A549 (cell line): ENCODE results near the gene TPCN2. TPM values are rescaled to one million over a fixed set of nuclear protein-coding genes. Genes with fewer than 3 reads are reported as not detected.

Experiments used
- ATAC-seq, 2 experiments: fragments of 200-7000 bp in 1 of 2; fragments of >200 bp in 1 of 2; cut with Nextera tagmentation in 1 of 2; cut with Tn5 transposase in 1 of 2; 3 replicates each; pipeline versions ENCODE4 v1.8.0 to v1.9.1; 2018 to 2020; ENCODE audit warnings: mild to moderate bottlenecking in 1 of 2, moderate library complexity in 1 of 2
- CTCF ChIA-PET: fragments of 300-600 bp; sonication (Branson Sonifier 250); formaldehyde crosslinking; extraction: SDS; loops from one replicate; lab custom pipeline; 2021; ENCODE audit warnings: antibody characterized with exemption, inconsistent platforms; lab: Yijun Ruan, JAX
- POLR2A ChIA-PET: fragments of 350-600 bp; formaldehyde crosslinking; extraction: SDS; loops from one replicate; lab custom pipeline; 2021; ENCODE audit warnings: antibody characterized with exemption, inconsistent platforms; lab: Yijun Ruan, JAX
- DNase-seq, 2 experiments: peaks; one replicate each; pipeline versions ENCODE4 v3.0.0 to v3.0.0-alpha.2; 2011 to 2016; ENCODE audit warnings: low read depth in 1 of 2, low spot score in 1 of 2
- FAIRE-seq: peaks from 2 replicates; lab custom pipeline; 2011; peaks lifted over from hg19 to GRCh38; lab: Jason Lieb, UNC
- H3K27ac ChIP-seq, 2 experiments: fragments of >200 bp; sonication (Bioruptor Twin); formaldehyde crosslinking; 3 replicates each; pipeline ENCODE4 v1.5.1; 2016 to 2017
- H3K4me1 ChIP-seq: fragments of >200 bp; sonication (Bioruptor Twin); formaldehyde crosslinking; 3 replicates; pipeline ENCODE4 v1.6.1; 2016
- H3K4me2 ChIP-seq: fragments of >200 bp; sonication (Bioruptor Twin); formaldehyde crosslinking; 3 replicates; pipeline ENCODE4 v1.6.1; 2016
- H3K4me3 ChIP-seq: fragments of >200 bp; sonication (Bioruptor Twin); formaldehyde crosslinking; 3 replicates; pipeline ENCODE4 v1.5.1; 2016
- H3K9me3 ChIP-seq: fragments of >200 bp; sonication (Bioruptor Twin); formaldehyde crosslinking; 3 replicates; pipeline ENCODE4 v1.6.1; 2016
- BCL3 ChIP-seq: fragments of >200 bp; sonication (Bioruptor Twin); formaldehyde crosslinking; IDR thresholded peaks from 3 replicates; pipeline ENCODE4 v1.6.1; 2016
- BHLHE40 ChIP-seq: IDR thresholded peaks from 2 replicates; pipeline ENCODE4 v1.6.1; 2012; ENCODE audit warnings: low read depth, low read length, inconsistent platforms
- CHD4 ChIP-seq: fragments of 200-600 bp; sonication (generic); IDR thresholded peaks from 2 replicates; pipeline ENCODE4 v1.6.1; 2016; ENCODE audit warnings: antibody characterized with exemption, mild to moderate bottlenecking, borderline replicate concordance
- E2F6 ChIP-seq: IDR thresholded peaks from 2 replicates; pipeline ENCODE4 v1.6.1; 2012; ENCODE audit warnings: low read depth, borderline replicate concordance
- ELK1 ChIP-seq: fragments of 150-350 bp; IDR thresholded peaks from 2 replicates; pipeline ENCODE4 v1.6.1; 2014; ENCODE audit warnings: low read depth, mild to moderate bottlenecking, low read length
- HMGXB4 ChIP-seq: fragments of 250-450 bp; sonication (Bioruptor Pico); IDR thresholded peaks from 2 replicates; pipeline ENCODE4 v1.5.0; 2021; ENCODE audit warnings: mild to moderate bottlenecking, moderate library complexity, borderline replicate concordance
- HOXA7 ChIP-seq: fragments of 250-450 bp; sonication (Bioruptor Pico); IDR thresholded peaks from 2 replicates; pipeline ENCODE4 v1.5.0; 2020; ENCODE audit warnings: mild to moderate bottlenecking, moderate library complexity
- JUNB ChIP-seq: fragments of >200 bp; sonication (Bioruptor Twin); formaldehyde crosslinking; IDR thresholded peaks from 2 replicates; pipeline ENCODE4 v1.6.1; 2016
- KDM5A ChIP-seq: fragments of 200-600 bp; sonication (generic); IDR thresholded peaks from 2 replicates; pipeline ENCODE4 v1.6.1; 2016; ENCODE audit warnings: antibody characterized with exemption, mild to moderate bottlenecking
- MAX ChIP-seq: IDR thresholded peaks from 2 replicates; pipeline ENCODE4 v1.6.1; 2012
- MYC ChIP-seq: IDR thresholded peaks from 2 replicates; pipeline ENCODE4 v1.6.1; 2012; ENCODE audit warnings: mild to moderate bottlenecking, inconsistent platforms, low read length, improper control_type of control experiment, borderline replicate concordance
- PHF8 ChIP-seq: fragments of 200-600 bp; sonication (generic); IDR thresholded peaks from 2 replicates; pipeline ENCODE4 v1.6.1; 2016; ENCODE audit warnings: low read depth, mild to moderate bottlenecking, antibody characterized with exemption, moderate library complexity, borderline replicate concordance
- POLR2A ChIP-seq: IDR thresholded peaks from 2 replicates; pipeline ENCODE4 v1.6.1; 2012; ENCODE audit warnings: mild to moderate bottlenecking, low read length
- POLR2AphosphoS2 ChIP-seq: conservative IDR thresholded peaks from 2 replicates; pipeline ENCODE4 v1.6.1; 2012; ENCODE audit warnings: low read length, improper control_type of control experiment, inconsistent platforms
- RAD21 ChIP-seq, 2 experiments: fragments of >200 bp in 1 of 2; sonication (Bioruptor Twin) in 1 of 2; formaldehyde crosslinking in 1 of 2; IDR thresholded peaks in 1 of 2; conservative IDR thresholded peaks in 1 of 2; 2 replicates in 1 of 2; 3 replicates in 1 of 2; pipeline ENCODE4 v1.6.1; 2012 to 2018; ENCODE audit warnings: inconsistent platforms in 1 of 2
- RARB ChIP-seq: fragments of 250-450 bp; sonication (Bioruptor Pico); IDR thresholded peaks from 2 replicates; pipeline ENCODE4 v1.8.0; 2021; ENCODE audit warnings: mild to moderate bottlenecking, moderate library complexity
- REST ChIP-seq: fragments of 200-600 bp; sonication (generic); IDR thresholded peaks from 2 replicates; pipeline ENCODE4 v1.6.1; 2016; ENCODE audit warnings: antibody characterized with exemption, mild to moderate bottlenecking, moderate library complexity
- SMC3 ChIP-seq: fragments of >200 bp; sonication (Bioruptor Twin); formaldehyde crosslinking; IDR thresholded peaks from 3 replicates; pipeline ENCODE4 v1.6.1; 2018; ENCODE audit warnings: inconsistent platforms
- WGBS: methylation state at CpG from one replicate; pipeline ENCODE4 v1.1.6; 2017; ENCODE audit errors: missing lambda C conversion rate; 5-methylcytosine and 5-hydroxymethylcytosine counted together
- polyA plus RNA-seq, 4 experiments: library from polyadenylated mRNA; depleted of rRNA in 3 of 4; stranded (reverse); fragments of >200 nt; fragmentation: RNase III in 1 of 4; extraction: RNeasy Plus Mini Kit Qiagen cat#74134 plus additional on column Dnase treatment in 1 of 4; gene quantifications; 2 replicates in 3 of 4; 3 replicates in 1 of 4; pipeline ENCODE4 v1.2.3, GENCODE V29; 2011 to 2017

TPCN2 gene
- polyA plus RNA-seq, 2 of the 4 experiments (the other 2 are of a cell fraction): 8.1 to 8.8 TPM

GRCh38 chr11:69039501-69039900 lies 9.2 kb upstream of the TPCN2 start:
- ChIA-PET CTCF (interaction anchor here (0.6 kb wide), 1 partner anchor 59 kb away, joined by 3 read pairs; the partner anchor contains the start of gene MRGPRD), POLR2A (no interaction called here)
- TF ChIP-seq MAX (no peak), ELK1 (no peak), JUNB (no peak), POLR2AphosphoS2 (no peak)
- no peak overlapping the region for H3K27ac ChIP-seq
- 76% methylated on average over 1 of the region's 1 CpG for WGBS
- FAIRE-seq (no peak), DNase-seq (no peak), ATAC-seq (no peak)
- H3K4me2 ChIP-seq: no peak overlapping the region
- H3K9me3 ChIP-seq: no peaks in the 10 kb centered on the region
- H3K4me3 ChIP-seq: no peak overlapping the region
- peaks cover 8% of the 10 kb centered on the region; the same call in 2 of the 3 replicates for H3K4me1 ChIP-seq

- no peak overlapping the region for H3K4me2 ChIP-seq
- CTCF ChIA-PET: interaction anchor here (1.0 kb wide), 1 partner anchor 14 kb away, joined by 3 read pairs; no protein-coding TSS in a partner anchor
- ATAC-seq (no peak), DNase-seq (no peak), FAIRE-seq (no peak)
- POLR2A ChIA-PET: no interaction called here
- H3K4me1 ChIP-seq: peaks cover 11% of the 10 kb centered on the region; the same call in 2 of the 3 replicates
- WGBS: 57% methylated on average over 6 of the region's 6 CpGs
- no peak overlapping the region for H3K27ac ChIP-seq
- no peaks in the 10 kb centered on the region for H3K9me3 ChIP-seq
- H3K4me3 ChIP-seq: no peak overlapping the region
- no peak for TF ChIP-seq PHF8
- TF ChIP-seq SMC3: no peak
- TF ChIP-seq KDM5A: no peak
- no peak for TF ChIP-seq JUNB
- TF ChIP-seq E2F6: no peak
- TF ChIP-seq MYC: no peak
- no peak for TF ChIP-seq BHLHE40
- no peak for TF ChIP-seq RARB
- no peak for TF ChIP-seq CHD4
- no peak for TF ChIP-seq RAD21 (conservative IDR thresholded peaks at IDR 0.05 in 1 of 2, IDR thresholded peaks at IDR 0.05 in 1 of 2)
- no peak for TF ChIP-seq HOXA7 (CRISPR knock-in tag)
- TF ChIP-seq POLR2A: no peak
- no peak for TF ChIP-seq HMGXB4 (CRISPR knock-in tag)
- TF ChIP-seq REST: no peak
- TF ChIP-seq BCL3: no peak
- TF ChIP-seq, all 56 proteins: peak for 0
Observed at GRCh38 chr11:69040051-69040450, 8.7 kb upstream of the TPCN2 start.
